Right lobe of liver (tissue), 6 donors: ENCODE results near the gene TIMM8B. TPM values are rescaled to one million over a fixed set of nuclear protein-coding genes. Genes with fewer than 3 reads are reported as not detected.

ENCODE experiments used
- ATAC-seq, 4 donors: fragments of 200-7000 bp; cut with Tn5 transposase; one replicate each; pipeline ENCODE4 v1.9.1; 2020; ENCODE audit warnings: mild to moderate bottlenecking in 4 of 4, moderate library complexity in 4 of 4
- DNase-seq, 3 donors: peaks; one replicate each; pipeline ENCODE4 v3.0.0-alpha.2; 2020
- H3K27ac ChIP-seq, 3 donors: fragments of 200-600 bp; one replicate each; pipeline ENCODE4 v1.8.0; 2022
- H3K27me3 ChIP-seq, 2 donors: fragments of 200-600 bp; one replicate each; pipeline ENCODE4 v1.8.0; 2022
- H3K36me3 ChIP-seq, 4 donors: fragments of 200-600 bp; sonication (generic) in 1 of 4; one replicate each; pipeline versions ENCODE4 v1.5.1 to v1.8.0; 2017 to 2022; ENCODE audit warnings: control low read depth in 1 of 4
- H3K4me1 ChIP-seq, 4 donors: fragments of 200-600 bp; sonication (generic) in 1 of 4; one replicate each; pipeline versions ENCODE4 v1.5.1 to v1.8.0; 2017 to 2022; ENCODE audit warnings: control low read depth in 1 of 4
- H3K4me3 ChIP-seq, 3 donors: fragments of 200-600 bp; one replicate each; pipeline ENCODE4 v1.8.0; 2022
- H3K9me3 ChIP-seq, 4 donors: fragments of 200-600 bp; sonication (generic) in 1 of 4; one replicate each; pipeline versions ENCODE4 v1.5.1 to v1.8.0; 2017 to 2022; ENCODE audit warnings: control low read depth in 1 of 4
- CTCF ChIP-seq, 4 donors: fragments of 200-600 bp in 3 of 4; fragments of 450-650 bp in 1 of 4; IDR thresholded peaks; one replicate each; pipeline versions ENCODE4 v1.5.1 to v1.8.0; 2016 to 2022; ENCODE audit warnings: antibody characterized with exemption in 4 of 4, mild to moderate bottlenecking in 2 of 4
- POLR2A ChIP-seq: fragments of 450-650 bp; IDR thresholded peaks from one replicate; pipeline ENCODE4 v1.6.1; 2017; ENCODE audit warnings: antibody characterized with exemption, mild to moderate bottlenecking
- WGBS: methylation state at CpG from one replicate; pipeline ENCODE4 v1.1.6; 2018; ENCODE audit warnings: low coverage, low lambda C conversion rate; ENCODE audit not compliant: insufficient coverage; ENCODE audit errors: missing lambda C conversion rate; 5-methylcytosine and 5-hydroxymethylcytosine counted together
- intact Hi-C, 2 donors: fragments of 100-400 bp; cut with DNase I; formaldehyde crosslinking; loops; one replicate each; pipeline versions ENCODE4 v1.11.2 to v1.14.1; 2022
- total RNA-seq, 6 experiments: library from RNA; depleted of rRNA in 2 of 6; stranded (reverse); fragments of >200 nt in 2 of 6; fragmentation: NEBNext Ultra II Directional in 3 of 6; extraction: Animal tissue kit (Norgen Biotek cat#: 25700) in 3 of 6; gene quantifications; one replicate each; pipeline versions ENCODE4 v1.1.0 to v1.2.4, GENCODE V29; 2016 to 2023
- donor health status: DM: no; HTN: yes; CAD: no.
- donor health status: DM: no; HTN: no; CAD: no.
- donor health status: DM: no; HTN: no; CAD: no.
- donor health status: DM: no; HTN: yes; CAD: no.
- donor health status: DM: no; HTN: yes; CAD: no.

Gene TIMM8B
- total RNA-seq, 6 experiments from 2014 or later, result 27.9 to 36.6 (median 31.4) TPM

DNA sequence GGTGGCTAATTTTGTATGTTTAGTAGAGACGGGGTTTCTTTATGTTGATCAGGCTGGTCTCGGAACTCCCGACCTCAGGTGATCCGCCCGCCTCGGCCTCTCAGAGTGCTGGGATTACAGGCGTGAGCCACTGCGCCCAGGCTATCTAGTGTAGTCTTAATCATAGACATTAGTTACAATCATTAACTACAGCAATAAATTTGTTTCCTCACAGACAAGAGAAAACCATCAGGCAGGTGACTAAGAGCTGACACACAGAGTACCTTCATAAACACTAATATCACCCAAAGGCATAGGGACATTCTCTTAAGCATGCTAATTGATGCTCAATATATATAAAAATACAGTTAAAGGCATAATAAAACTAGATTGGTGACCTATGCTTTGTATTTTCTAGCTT, 19.5 kb upstream of the TIMM8B start:
- no peak overlapping the region for H3K27ac ChIP-seq
- no peaks in the 10 kb centered on the region for H3K36me3 ChIP-seq
- no peak overlapping the region for H3K4me3 ChIP-seq
- intact Hi-C loops, result loop anchor here in 1 of 2 donors (10.0 kb wide), 1 partner anchor 169 kb away; no protein-coding TSS in a partner anchor
- WGBS, result 83% methylated on average over 6 of the region's 8 CpGs
- no peak for ATAC-seq
- TF ChIP-seq POLR2A (no peak), CTCF (IDR thresholded peaks at IDR 0.05) (no peak)
- peaks cover 0 to under 1% (median 0%) of the 10 kb centered on the region in 4 donors for H3K4me1 ChIP-seq
- no peak for DNase-seq
- H3K27me3 ChIP-seq, result no peaks in the 10 kb centered on the region
- H3K9me3 ChIP-seq, result no peaks in the 10 kb centered on the region

- WGBS, result 74% methylated on average over 6 of the region's 6 CpGs
- Histone ChIP-seq H3K27me3 (no peaks in the 10 kb centered on the region), H3K36me3 (no peaks in the 10 kb centered on the region), H3K4me3 (no peak overlapping the region), H3K9me3 (no peaks in the 10 kb centered on the region), H3K27ac (no peak overlapping the region), H3K4me1 (peaks cover 0 to 13% (median 0%) of the 10 kb centered on the region in 4 donors)
- intact Hi-C loops, result loop anchor here in 1 of 2 donors (10.0 kb wide), 1 partner anchor 171 kb away; no protein-coding TSS in a partner anchor
- DNase-seq (no peak), ATAC-seq (peak in 1 of 4 donors; percentile 29)
- TF ChIP-seq CTCF (IDR thresholded peaks at IDR 0.05) (no peak), POLR2A (no peak)
Observed at GRCh38 chr11:112103446-112103845, 16.9 kb upstream of the TIMM8B start.

DNA sequence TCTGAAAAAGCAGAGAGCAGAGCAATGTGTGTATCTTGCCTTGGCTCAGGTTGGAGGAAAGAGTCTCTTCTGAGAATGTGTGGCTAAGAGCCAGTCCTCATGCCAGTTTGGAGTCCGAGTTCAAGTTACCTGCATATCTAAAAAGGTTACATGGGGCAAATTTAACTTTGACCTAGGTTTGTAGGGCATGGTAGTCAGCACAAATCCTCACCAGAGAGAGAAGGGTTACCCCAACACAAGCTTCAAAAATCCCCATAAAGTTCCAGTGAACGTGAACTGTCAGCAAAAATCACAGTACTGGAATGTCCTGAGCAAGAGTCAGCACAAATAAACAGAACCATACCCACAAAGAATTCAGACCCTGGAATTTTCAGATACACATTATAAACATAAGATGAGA, 13.9 kb upstream of the TIMM8B start:
- peak overlapping the region in 1 of 3 donors; percentile 54 for H3K27ac ChIP-seq
- H3K36me3 ChIP-seq, result peaks cover 0 to 17% (median 3%) of the 10 kb centered on the region in 4 donors
- H3K9me3 ChIP-seq, result no peaks in the 10 kb centered on the region
- H3K4me1 ChIP-seq, result peaks cover 0 to 13% (median 0%) of the 10 kb centered on the region in 4 donors
- peak; percentile 52 to 90 (median 72) for ATAC-seq
- 13% methylated on average over 2 of the region's 2 CpGs for WGBS
- H3K27me3 ChIP-seq, result no peaks in the 10 kb centered on the region
- H3K4me3 ChIP-seq, result no peak overlapping the region
- TF ChIP-seq CTCF (IDR thresholded peaks at IDR 0.05), result no peak
- TF ChIP-seq POLR2A, result no peak
- DNase-seq, result peak in 1 of 3 donors; percentile 55
- intact Hi-C loops, result loop anchor here in 1 of 2 donors (10.0 kb wide), 1 partner anchor 174 kb away; no protein-coding TSS in a partner anchor

DNA sequence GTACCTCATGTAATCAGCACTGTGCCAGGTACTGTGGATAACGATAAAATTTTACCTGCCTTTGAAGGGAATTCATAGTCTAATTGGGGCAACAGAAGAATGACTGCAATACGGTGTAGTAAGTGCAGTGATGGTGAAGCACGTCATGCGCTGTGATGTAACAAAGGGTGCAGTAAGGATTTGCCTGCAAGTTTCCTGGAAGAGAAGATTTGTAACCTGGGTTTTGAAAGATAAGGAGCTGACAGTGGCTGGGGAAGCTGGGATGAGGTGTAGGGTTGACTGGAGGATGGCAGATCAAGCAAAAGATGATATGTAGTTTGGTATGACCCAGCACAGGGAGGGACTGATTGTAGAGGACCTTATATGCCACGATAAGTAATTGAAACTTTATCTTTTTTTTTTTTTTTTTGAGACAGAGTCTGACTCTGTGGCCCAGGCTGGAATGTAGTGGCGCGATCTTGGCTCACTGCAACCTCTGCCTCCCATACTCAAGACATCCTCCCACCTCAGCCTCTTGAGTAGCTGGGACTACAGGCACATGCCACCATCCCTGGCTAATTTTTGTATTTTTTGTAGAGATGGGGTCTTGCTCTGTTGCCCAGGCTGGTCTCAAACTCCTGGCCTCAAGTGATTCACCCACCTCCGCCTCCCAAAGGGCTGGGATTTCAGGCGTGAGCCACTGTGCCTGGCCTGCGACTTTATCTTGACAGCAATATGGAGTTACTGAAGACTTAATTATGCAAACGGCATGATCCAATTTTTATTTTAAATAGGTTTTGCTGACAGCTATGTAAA, 11.4 kb upstream of the TIMM8B start:
- H3K4me1 ChIP-seq, result peaks cover 0 to 13% (median 0%) of the 10 kb centered on the region in 4 donors
- no peaks in the 10 kb centered on the region for H3K27me3 ChIP-seq
- no peak overlapping the region for H3K4me3 ChIP-seq
- no peak for TF ChIP-seq POLR2A
- TF ChIP-seq CTCF (IDR thresholded peaks at IDR 0.05), result no peak
- intact Hi-C loops, result no loop called here
- ATAC-seq (no peak), DNase-seq (no peak)
- 93% methylated on average over 10 of the region's 11 CpGs for WGBS
- peaks cover 0 to 37% (median 11%) of the 10 kb centered on the region in 4 donors for H3K36me3 ChIP-seq
- no peak overlapping the region for H3K27ac ChIP-seq
- H3K9me3 ChIP-seq, result no peaks in the 10 kb centered on the region
